Vagina (tissue), 2 donors: ENCODE measurements around the gene ARFGEF3. TPM values are rescaled to one million over a fixed set of nuclear protein-coding genes. Genes with fewer than 3 reads are reported as not detected.
"Not testable (repeated sequence)": the region's sequence is repeated elsewhere in the genome, so short reads cannot be mapped to it uniquely, and the experiment has no call there.

Experiments used
- DNase-seq, 2 donors: peaks; one replicate each; pipeline ENCODE4 v3.0.0-alpha.2; 2017; ENCODE audit errors: extremely low spot score in 2 of 2
- H3K27ac ChIP-seq: fragments of 200-600 bp; sonication (generic); one replicate; pipeline ENCODE4 v1.5.1; 2019
- H3K27me3 ChIP-seq: fragments of 200-600 bp; sonication (generic); one replicate; pipeline ENCODE4 v1.5.1; 2019
- H3K36me3 ChIP-seq, 2 donors: fragments of 200-600 bp; sonication (generic); one replicate each; pipeline ENCODE4 v1.5.1; 2017 to 2019
- H3K4me1 ChIP-seq: fragments of 200-600 bp; sonication (generic); one replicate; pipeline ENCODE4 v1.5.1; 2019
- H3K4me3 ChIP-seq, 2 donors: fragments of 200-600 bp; sonication (generic); 1 replicate in 1 of 2; 2 replicates in 1 of 2; pipeline ENCODE4 v1.5.1; 2016 to 2019
- H3K9me3 ChIP-seq: fragments of 200-600 bp; sonication (generic); one replicate; pipeline ENCODE4 v1.5.1; 2019
- CTCF ChIP-seq, 3 experiments: fragments of 450-650 bp in 2 of 3; fragments of 200-600 bp in 1 of 3; sonication (generic) in 1 of 3; IDR thresholded peaks; one replicate each; pipeline ENCODE4 v1.5.1; 2017 to 2019; ENCODE audit warnings: antibody characterized with exemption in 3 of 3, mild to moderate bottlenecking in 2 of 3, moderate library complexity in 2 of 3
- POLR2A ChIP-seq, 2 donors: fragments of 450-650 bp; IDR thresholded peaks; one replicate each; pipeline ENCODE4 v1.6.1; 2017; ENCODE audit warnings: antibody characterized with exemption in 2 of 2, mild to moderate bottlenecking in 2 of 2, moderate library complexity in 2 of 2
- POLR2AphosphoS5 ChIP-seq, 2 donors: sonication (generic); formaldehyde crosslinking; IDR thresholded peaks; one replicate each; pipeline ENCODE4 v1.9.0; 2017; ENCODE audit warnings: antibody characterized with exemption in 2 of 2, mild to moderate bottlenecking in 2 of 2, low read depth in 1 of 2; ENCODE audit not compliant: insufficient read depth in 1 of 2
- intact Hi-C: fragments of 100-400 bp; cut with DNase I; formaldehyde crosslinking; loops from one replicate; pipeline ENCODE4 v1.15.1; 2023
- total RNA-seq: library from RNA; depleted of rRNA; stranded (reverse); fragments of >200 nt; gene quantifications from one replicate; pipeline ENCODE4 v1.2.3, GENCODE V29; 2016

ARFGEF3 gene
- total RNA-seq, 1 donor from 2014 or later = 2.2 TPM

GRCh38 chr6:138211048-138211581, 49.4 kb downstream of the ARFGEF3 start:
- no peaks in the 10 kb centered on the region for H3K36me3 ChIP-seq
- intact Hi-C loops = no loop called here
- H3K27ac ChIP-seq = no peak overlapping the region
- H3K27me3 ChIP-seq = no peaks in the 10 kb centered on the region
- no peak overlapping the region for H3K4me3 ChIP-seq
- DNase-seq = no peak
- no peaks in the 10 kb centered on the region for H3K9me3 ChIP-seq
- H3K4me1 ChIP-seq = no peaks in the 10 kb centered on the region
- no peak for TF ChIP-seq POLR2AphosphoS5 (IDR thresholded peaks at IDR 0.05; ENCODE audit: insufficient read depth in 1 of 2, low read depth in 1 of 2)
- TF ChIP-seq POLR2A (IDR thresholded peaks at IDR 0.05) = no peak
- no peak for TF ChIP-seq CTCF (IDR thresholded peaks at IDR 0.05)

- Histone ChIP-seq H3K27me3 (no peaks in the 10 kb centered on the region), H3K4me3 (no peak overlapping the region), H3K4me1 (no peaks in the 10 kb centered on the region), H3K9me3 (no peaks in the 10 kb centered on the region), H3K27ac (no peak overlapping the region), H3K36me3 (no peaks in the 10 kb centered on the region)
- intact Hi-C loops = no loop called here
- TF ChIP-seq POLR2AphosphoS5 (IDR thresholded peaks at IDR 0.05; ENCODE audit: insufficient read depth in 1 of 2, low read depth in 1 of 2) (no peak), POLR2A (IDR thresholded peaks at IDR 0.05) (no peak), CTCF (IDR thresholded peaks at IDR 0.05) (no peak)
- no peak for DNase-seq
Observed at GRCh38 chr6:138211601-138212000, 49.9 kb downstream of the ARFGEF3 start.

- intact Hi-C loops, H3K27me3 ChIP-seq, H3K4me3 ChIP-seq, H3K36me3 ChIP-seq, H3K4me1 ChIP-seq, DNase-seq, H3K9me3 ChIP-seq, H3K27ac ChIP-seq: not testable (repeated sequence)
Observed at GRCh38 chr6:138212530-138212929, 50.8 kb downstream of the ARFGEF3 start.

- H3K27me3 ChIP-seq = no peaks in the 10 kb centered on the region
- DNase-seq = no peak
- no peak overlapping the region for H3K27ac ChIP-seq
- H3K9me3 ChIP-seq = no peaks in the 10 kb centered on the region
- TF ChIP-seq POLR2A (IDR thresholded peaks at IDR 0.05) (no peak), CTCF (IDR thresholded peaks at IDR 0.05) (no peak), POLR2AphosphoS5 (IDR thresholded peaks at IDR 0.05; ENCODE audit: insufficient read depth in 1 of 2, low read depth in 1 of 2) (no peak)
- H3K4me3 ChIP-seq = no peak overlapping the region
- intact Hi-C loops = no loop called here
- no peaks in the 10 kb centered on the region for H3K4me1 ChIP-seq
- H3K36me3 ChIP-seq = no peaks in the 10 kb centered on the region
Observed at GRCh38 chr6:138215093-138215782, 53.5 kb downstream of the ARFGEF3 start.

GRCh38 chr6:138218449-138218848, 56.7 kb downstream of the ARFGEF3 start, which contains the start of gene PBOV1:
Gene PBOV1 (minus strand): TSS chr6:138218491. CDS start chr6:138218395, 96 bp downstream.
- TF ChIP-seq POLR2A (IDR thresholded peaks at IDR 0.05) (no peak), CTCF (IDR thresholded peaks at IDR 0.05) (no peak), POLR2AphosphoS5 (IDR thresholded peaks at IDR 0.05; ENCODE audit: insufficient read depth in 1 of 2, low read depth in 1 of 2) (no peak)
- Histone ChIP-seq H3K4me1 (no peaks in the 10 kb centered on the region), H3K9me3 (no peaks in the 10 kb centered on the region), H3K27ac (no peak within 1 kb of the TSS), H3K4me3 (no peak within 1 kb of the TSS), H3K27me3 (no peaks in the 10 kb centered on the region), H3K36me3 (no peaks in the 10 kb centered on the region)
- intact Hi-C loops = no loop called here
- no peak for DNase-seq
